Neural progenitor cell (in vitro differentiated cells): ENCODE data around the gene NEK6. TPM values are rescaled to one million over a fixed set of nuclear protein-coding genes. Genes with fewer than 3 reads are reported as not detected.

Source experiments
- DNase-seq: peaks from one replicate; pipeline ENCODE4 v3.0.0-alpha.2; 2016; ENCODE audit warnings: low spot score
- H2AFZ ChIP-seq: fragments of 200-600 bp; sonication (generic); replicated peaks from 2 replicates; pipeline ENCODE4 v1.6.1; 2016; ENCODE audit warnings: antibody characterized with exemption
- H3F3A ChIP-seq: fragments of 200-600 bp; sonication (generic); 2 replicates; pipeline ENCODE4 v1.6.1; 2016; ENCODE audit warnings: antibody characterized with exemption, low read depth
- H3K27ac ChIP-seq: fragments of 200-600 bp; sonication (generic); 2 replicates; pipeline ENCODE4 v1.5.1; 2016; ENCODE audit warnings: mild to moderate bottlenecking
- H3K27me3 ChIP-seq: fragments of 200-600 bp; sonication (generic); 2 replicates; pipeline ENCODE4 v1.6.1; 2016; ENCODE audit warnings: mild to moderate bottlenecking, moderate library complexity
- H3K36me3 ChIP-seq: fragments of 200-600 bp; sonication (generic); 2 replicates; pipeline ENCODE4 v1.5.1; 2016
- H3K4me1 ChIP-seq: fragments of 200-600 bp; sonication (generic); 2 replicates; pipeline ENCODE4 v1.6.1; 2016; ENCODE audit warnings: mixed run types
- H3K4me2 ChIP-seq: fragments of 200-600 bp; sonication (generic); 2 replicates; pipeline ENCODE4 v1.6.1; 2016
- H3K4me3 ChIP-seq: fragments of 200-600 bp; sonication (generic); 2 replicates; pipeline ENCODE4 v1.5.1; 2016
- H3K79me2 ChIP-seq: fragments of 200-600 bp; sonication (generic); 2 replicates; pipeline ENCODE4 v1.6.1; 2016; ENCODE audit warnings: low read depth
- H3K9ac ChIP-seq: fragments of 200-600 bp; sonication (generic); 2 replicates; pipeline ENCODE4 v1.6.1; 2016
- H3K9me3 ChIP-seq: fragments of 200-600 bp; sonication (generic); 2 replicates; pipeline ENCODE4 v1.5.1; 2016; ENCODE audit warnings: low read depth
- H4K20me1 ChIP-seq: fragments of 200-600 bp; sonication (generic); 2 replicates; pipeline ENCODE4 v1.6.1; 2016; ENCODE audit warnings: low read depth
- H3K27ac Mint-ChIP-seq: 3 replicates; pipeline ENCODE4 v1.8.0; 2021; ENCODE audit warnings: mixed read lengths
- H3K27me3 Mint-ChIP-seq: 2 replicates; pipeline ENCODE4 v1.8.0; 2022; ENCODE audit warnings: low read depth, mild to moderate bottlenecking, inconsistent platforms, moderate library complexity, mixed read lengths; ENCODE audit not compliant: insufficient read depth
- H3K36me3 Mint-ChIP-seq: 3 replicates; pipeline ENCODE4 v1.8.0; 2021; ENCODE audit warnings: mixed read lengths
- H3K4me1 Mint-ChIP-seq: 3 replicates; pipeline ENCODE4 v1.8.0; 2021; ENCODE audit warnings: mixed read lengths
- H3K4me3 Mint-ChIP-seq: 3 replicates; pipeline ENCODE4 v1.8.0; 2021; ENCODE audit warnings: mild to moderate bottlenecking, moderate library complexity, mixed read lengths
- H3K9me3 Mint-ChIP-seq: 3 replicates; pipeline ENCODE4 v1.8.0; 2020; ENCODE audit warnings: mixed read lengths
- EZH2 ChIP-seq: fragments of 200-600 bp; sonication (generic); IDR thresholded peaks from 2 replicates; pipeline ENCODE4 v1.6.1; 2017; ENCODE audit warnings: antibody characterized with exemption, mild to moderate bottlenecking, moderate library complexity
- EZH2phosphoT487 ChIP-seq: fragments of 200-600 bp; sonication (generic); IDR thresholded peaks from 2 replicates; pipeline ENCODE4 v1.6.1; 2017; ENCODE audit warnings: antibody characterized with exemption
- total RNA-seq: library from RNA; depleted of rRNA; stranded (reverse); fragments of >200 nt; gene quantifications from 2 replicates; pipeline ENCODE4 v1.2.3, GENCODE V29; 2015; ENCODE audit warnings: low replicate concordance
- TF ChIP-seq, protein P1 (sequence below): fragments of 200-600 bp; sonication (generic); IDR thresholded peaks from 2 replicates; pipeline ENCODE4 v1.5.1; 2017; ENCODE audit warnings: antibody characterized with exemption, mild to moderate bottlenecking

Gene NEK6
- total RNA-seq, 1 donor from 2014 or later, result 18.5 TPM

DNA sequence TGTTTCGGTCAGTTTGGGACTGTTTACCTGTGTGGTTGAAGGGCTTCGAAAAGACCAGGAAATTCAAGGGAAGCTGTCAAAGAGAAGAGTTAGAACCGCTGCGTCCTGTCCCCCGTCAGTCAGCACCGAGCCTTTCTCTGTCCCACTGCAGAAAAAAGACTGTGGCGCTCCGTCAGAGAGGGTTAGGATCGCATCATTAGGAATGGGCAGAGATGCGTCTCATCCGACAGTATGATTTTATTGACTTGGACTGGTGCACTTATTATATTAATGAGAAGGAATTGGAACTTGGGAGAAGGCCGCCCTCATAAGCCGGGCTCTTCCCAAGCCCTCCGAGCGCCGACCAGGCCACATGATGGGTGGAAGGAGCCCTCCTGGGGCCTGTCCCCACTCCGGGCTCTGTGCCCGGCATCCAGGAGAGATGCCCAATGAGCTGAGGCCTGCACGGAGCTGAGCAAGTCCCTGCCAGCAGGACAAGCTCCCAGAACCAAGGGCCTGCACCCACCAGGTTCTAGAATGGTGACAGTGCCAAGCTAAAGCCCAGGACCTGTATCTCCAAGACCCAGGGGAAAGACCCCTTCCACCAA is 71.5 kb downstream of the NEK6 start:
- Mint-ChIP-seq H3K27me3 (peaks cover 2% of the 10 kb centered on the region), H3K27ac (no peak overlapping the region), H3K4me1 (peaks cover 16% of the 10 kb centered on the region), H3K4me3 (no peak overlapping the region), H3K9me3 (no peaks in the 10 kb centered on the region), H3K36me3 (peaks cover 5% of the 10 kb centered on the region)
- Histone ChIP-seq H4K20me1 (peaks cover 16% of the 10 kb centered on the region), H3K9ac (no peak overlapping the region), H3K4me3 (no peak overlapping the region), H3K36me3 (no peaks in the 10 kb centered on the region), H3F3A (peaks cover 6% of the 10 kb centered on the region), H3K4me2 (no peak overlapping the region), H3K27me3 (no peaks in the 10 kb centered on the region), H3K9me3 (no peaks in the 10 kb centered on the region), H3K27ac (no peak overlapping the region), H3K4me1 (peaks cover 10% of the 10 kb centered on the region), H3K79me2 (no peaks in the 10 kb centered on the region), H2AFZ (no peak overlapping the region)
- no peak for DNase-seq
- TF ChIP-seq EZH2phosphoT487, result no peak
- TF ChIP-seq, protein P1, sequence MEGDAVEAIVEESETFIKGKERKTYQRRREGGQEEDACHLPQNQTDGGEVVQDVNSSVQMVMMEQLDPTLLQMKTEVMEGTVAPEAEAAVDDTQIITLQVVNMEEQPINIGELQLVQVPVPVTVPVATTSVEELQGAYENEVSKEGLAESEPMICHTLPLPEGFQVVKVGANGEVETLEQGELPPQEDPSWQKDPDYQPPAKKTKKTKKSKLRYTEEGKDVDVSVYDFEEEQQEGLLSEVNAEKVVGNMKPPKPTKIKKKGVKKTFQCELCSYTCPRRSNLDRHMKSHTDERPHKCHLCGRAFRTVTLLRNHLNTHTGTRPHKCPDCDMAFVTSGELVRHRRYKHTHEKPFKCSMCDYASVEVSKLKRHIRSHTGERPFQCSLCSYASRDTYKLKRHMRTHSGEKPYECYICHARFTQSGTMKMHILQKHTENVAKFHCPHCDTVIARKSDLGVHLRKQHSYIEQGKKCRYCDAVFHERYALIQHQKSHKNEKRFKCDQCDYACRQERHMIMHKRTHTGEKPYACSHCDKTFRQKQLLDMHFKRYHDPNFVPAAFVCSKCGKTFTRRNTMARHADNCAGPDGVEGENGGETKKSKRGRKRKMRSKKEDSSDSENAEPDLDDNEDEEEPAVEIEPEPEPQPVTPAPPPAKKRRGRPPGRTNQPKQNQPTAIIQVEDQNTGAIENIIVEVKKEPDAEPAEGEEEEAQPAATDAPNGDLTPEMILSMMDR, result no peak
- TF ChIP-seq EZH2, result no peak

DNA sequence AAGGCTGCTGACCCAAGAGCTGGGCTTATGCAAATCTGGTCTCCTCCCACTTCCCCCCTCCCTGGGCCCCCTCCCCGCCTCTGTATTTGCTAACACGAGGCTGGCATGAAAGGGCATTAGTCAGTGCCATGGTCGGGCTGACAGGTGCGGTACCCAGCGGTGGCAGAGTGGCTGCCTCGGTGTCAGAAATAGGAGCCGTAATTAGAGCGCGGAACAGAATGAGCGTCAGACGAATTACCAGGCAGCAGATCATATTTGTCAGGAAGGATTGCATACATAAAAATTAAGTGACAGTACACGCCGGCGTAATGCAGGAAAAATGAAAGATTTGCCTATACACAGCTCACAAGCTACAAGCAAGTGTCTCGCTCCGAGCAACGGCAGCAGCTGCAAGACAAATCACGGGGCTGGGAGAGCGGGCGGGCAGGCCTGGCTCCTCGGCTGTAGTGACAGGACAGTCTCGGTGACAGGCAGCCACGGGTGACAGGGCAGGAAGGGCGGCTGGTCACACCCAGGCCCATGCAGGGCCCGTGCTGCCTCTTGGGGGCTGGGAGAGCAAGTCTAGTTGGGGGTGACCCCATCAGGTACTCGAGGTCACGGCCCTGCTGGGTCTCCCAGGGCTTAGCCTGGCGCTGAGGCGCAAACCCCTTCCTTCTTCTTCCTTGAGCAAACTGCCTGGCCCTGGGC is 72.4 kb downstream of the NEK6 start:
- no peak overlapping the region for H3K4me2 ChIP-seq
- H3K36me3 ChIP-seq, result no peaks in the 10 kb centered on the region
- no peaks in the 10 kb centered on the region for H3K9me3 ChIP-seq
- no peak overlapping the region for H3K9ac ChIP-seq
- H3K4me1 ChIP-seq, result peaks cover 10% of the 10 kb centered on the region
- peaks cover 16% of the 10 kb centered on the region for H4K20me1 ChIP-seq
- TF ChIP-seq, protein P1, result no peak
- no peak for TF ChIP-seq EZH2
- no peak for TF ChIP-seq EZH2phosphoT487
- H3K4me1 Mint-ChIP-seq, result peaks cover 16% of the 10 kb centered on the region
- H3F3A ChIP-seq, result peaks cover 6% of the 10 kb centered on the region
- no peak overlapping the region for H2AFZ ChIP-seq
- peak overlapping the region; percentile 86 for H3K27ac Mint-ChIP-seq
- no peaks in the 10 kb centered on the region for H3K79me2 ChIP-seq
- H3K27me3 ChIP-seq, result no peaks in the 10 kb centered on the region
- H3K9me3 Mint-ChIP-seq, result no peaks in the 10 kb centered on the region
- no peak for DNase-seq
- H3K27me3 Mint-ChIP-seq, result peaks cover 2% of the 10 kb centered on the region
- no peak overlapping the region for H3K4me3 ChIP-seq
- H3K4me3 Mint-ChIP-seq, result no peak overlapping the region
- peaks cover 5% of the 10 kb centered on the region for H3K36me3 Mint-ChIP-seq
- no peak overlapping the region for H3K27ac ChIP-seq

DNA sequence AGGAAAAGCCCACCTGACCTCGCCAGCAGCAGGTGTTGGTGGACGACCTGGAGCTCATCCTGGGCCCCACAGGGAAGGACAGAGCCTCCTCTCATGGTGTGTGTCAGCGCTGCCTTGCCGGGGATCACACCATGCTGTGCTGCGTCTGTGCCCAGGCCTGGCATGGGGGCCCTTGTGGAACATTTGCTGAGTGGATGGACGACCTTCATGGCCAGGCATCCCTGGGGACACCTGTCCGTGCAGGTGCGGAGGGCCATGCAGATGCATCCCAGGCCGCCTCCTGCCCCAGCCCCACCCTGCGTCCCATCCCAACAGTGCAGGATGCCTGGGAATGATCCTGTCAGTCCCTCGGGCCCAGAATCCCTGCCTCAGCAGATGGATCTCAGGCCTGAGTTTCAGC is 73.8 kb downstream of the NEK6 start:
- H4K20me1 ChIP-seq, result peaks cover 16% of the 10 kb centered on the region
- no peak overlapping the region for H3K4me2 ChIP-seq
- TF ChIP-seq EZH2phosphoT487, result no peak
- no peak for TF ChIP-seq EZH2
- TF ChIP-seq, protein P1, result no peak
- H3K79me2 ChIP-seq, result no peaks in the 10 kb centered on the region
- no peak overlapping the region for H3K27ac ChIP-seq
- H2AFZ ChIP-seq, result no peak overlapping the region
- no peak overlapping the region for H3K4me3 ChIP-seq
- peaks cover 2% of the 10 kb centered on the region for H3K27me3 Mint-ChIP-seq
- H3K4me1 Mint-ChIP-seq, result peaks cover 16% of the 10 kb centered on the region
- H3K36me3 ChIP-seq, result no peaks in the 10 kb centered on the region
- no peak overlapping the region for H3K9ac ChIP-seq
- peaks cover 10% of the 10 kb centered on the region for H3K4me1 ChIP-seq
- H3K9me3 ChIP-seq, result no peaks in the 10 kb centered on the region
- no peak overlapping the region for H3K4me3 Mint-ChIP-seq
- H3K27me3 ChIP-seq, result no peaks in the 10 kb centered on the region
- DNase-seq, result no peak
- peaks cover 5% of the 10 kb centered on the region for H3K36me3 Mint-ChIP-seq
- H3K9me3 Mint-ChIP-seq, result no peaks in the 10 kb centered on the region
- peaks cover 6% of the 10 kb centered on the region for H3F3A ChIP-seq
- no peak overlapping the region for H3K27ac Mint-ChIP-seq
